ENCODE data around the gene PRSS12. TPM values are rescaled to one million over a fixed set of nuclear protein-coding genes. Genes with fewer than 3 reads are reported as not detected.

PRSS12 gene
- total and polyA plus RNA-seq, 11 donors: 0.01 to 0.14 (median 0.08) TPM; not detected in 8

DNA sequence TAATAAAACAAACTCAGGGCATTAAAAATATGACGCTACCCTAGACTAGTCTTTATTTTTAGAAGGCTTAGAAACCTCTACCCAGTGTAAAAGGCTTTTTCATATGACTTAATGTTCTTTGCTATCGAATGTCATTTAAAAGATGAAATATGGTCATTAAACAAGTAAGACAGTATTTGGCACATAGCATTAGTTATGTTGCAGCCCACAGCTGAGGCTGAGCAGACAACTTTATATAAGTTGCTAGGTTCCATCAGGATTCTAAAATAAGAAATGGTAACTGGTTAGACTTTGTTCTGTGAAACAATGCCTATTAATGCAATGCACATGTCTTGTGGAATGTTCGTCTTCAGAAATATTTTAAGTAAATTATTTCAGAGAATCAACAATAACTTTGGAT, 10.4 kb upstream of the PRSS12 start:
- H3K9me3 ChIP-seq: no peaks in the 10 kb centered on the region
- 71 to 84% (median 73%) methylated on average over 3 of the region's 3 CpGs for WGBS, 4 donors
- H3K27ac ChIP-seq: no peak overlapping the region
- DNase-seq (no peak), ATAC-seq (no peak)
- intact Hi-C loops (cut with DNase I): no loop called here
- no peak overlapping the region for H3K4me3 ChIP-seq
- no peaks in the 10 kb centered on the region for H3K4me1 ChIP-seq
- TF ChIP-seq POLR2A (IDR thresholded peaks at IDR 0.05): no peak
- TF ChIP-seq, protein P1, sequence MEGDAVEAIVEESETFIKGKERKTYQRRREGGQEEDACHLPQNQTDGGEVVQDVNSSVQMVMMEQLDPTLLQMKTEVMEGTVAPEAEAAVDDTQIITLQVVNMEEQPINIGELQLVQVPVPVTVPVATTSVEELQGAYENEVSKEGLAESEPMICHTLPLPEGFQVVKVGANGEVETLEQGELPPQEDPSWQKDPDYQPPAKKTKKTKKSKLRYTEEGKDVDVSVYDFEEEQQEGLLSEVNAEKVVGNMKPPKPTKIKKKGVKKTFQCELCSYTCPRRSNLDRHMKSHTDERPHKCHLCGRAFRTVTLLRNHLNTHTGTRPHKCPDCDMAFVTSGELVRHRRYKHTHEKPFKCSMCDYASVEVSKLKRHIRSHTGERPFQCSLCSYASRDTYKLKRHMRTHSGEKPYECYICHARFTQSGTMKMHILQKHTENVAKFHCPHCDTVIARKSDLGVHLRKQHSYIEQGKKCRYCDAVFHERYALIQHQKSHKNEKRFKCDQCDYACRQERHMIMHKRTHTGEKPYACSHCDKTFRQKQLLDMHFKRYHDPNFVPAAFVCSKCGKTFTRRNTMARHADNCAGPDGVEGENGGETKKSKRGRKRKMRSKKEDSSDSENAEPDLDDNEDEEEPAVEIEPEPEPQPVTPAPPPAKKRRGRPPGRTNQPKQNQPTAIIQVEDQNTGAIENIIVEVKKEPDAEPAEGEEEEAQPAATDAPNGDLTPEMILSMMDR (IDR thresholded peaks at IDR 0.05): no peak
- H3K36me3 ChIP-seq: no peaks in the 10 kb centered on the region
- peaks cover 0 to 7% (median 0%) of the 10 kb centered on the region in 9 donors for H3K27me3 ChIP-seq

DNA sequence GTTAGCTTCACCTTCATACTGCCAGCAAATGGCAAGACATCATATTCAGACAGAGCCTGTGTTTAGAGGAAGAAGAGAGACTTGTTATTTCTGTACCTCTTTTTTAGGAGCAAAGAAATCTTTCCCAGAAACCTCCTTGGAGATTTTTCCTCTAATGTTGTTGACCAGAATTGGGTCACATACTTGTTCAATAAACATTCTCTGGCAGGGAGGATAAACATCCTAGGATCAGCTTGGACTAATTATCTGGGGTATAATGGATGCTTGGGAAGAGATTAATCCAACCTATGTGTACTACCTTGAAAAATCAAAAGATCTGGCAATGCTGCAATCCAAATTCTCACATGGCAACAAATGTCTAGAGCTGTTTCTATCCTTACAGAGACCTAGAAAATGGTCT, 8.4 kb upstream of the PRSS12 start:
- intact Hi-C loops (cut with DNase I): no loop called here
- no peak for TF ChIP-seq POLR2A (IDR thresholded peaks at IDR 0.05)
- TF ChIP-seq, protein P1 (IDR thresholded peaks at IDR 0.05): no peak
- Histone ChIP-seq H3K9me3 (no peaks in the 10 kb centered on the region), H3K4me3 (no peak overlapping the region), H3K36me3 (no peaks in the 10 kb centered on the region), H3K27me3 (peaks cover 0 to 23% (median 5%) of the 10 kb centered on the region in 9 donors), H3K4me1 (no peaks in the 10 kb centered on the region), H3K27ac (no peak overlapping the region)
- ATAC-seq: no peak
- DNase-seq: no peak

DNA sequence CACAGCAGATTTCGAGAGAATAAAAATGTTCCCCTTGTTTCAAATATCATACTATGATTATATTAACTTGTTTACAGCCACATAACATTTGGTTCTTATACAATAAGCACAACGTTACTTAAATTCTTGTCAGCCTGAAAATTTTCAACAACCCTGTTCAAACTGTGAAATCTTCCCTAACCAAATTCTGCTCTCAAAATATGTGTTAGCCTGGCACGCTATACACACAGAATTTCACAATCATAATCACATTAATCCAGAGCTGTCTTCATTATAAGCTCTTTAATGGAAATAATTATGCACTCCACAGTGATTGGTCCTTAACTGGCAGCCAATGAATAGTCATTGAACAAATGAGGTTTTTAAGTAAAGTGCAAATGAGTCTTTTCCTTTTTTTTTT, 7.3 kb upstream of the PRSS12 start:
- no peaks in the 10 kb centered on the region for H3K4me1 ChIP-seq
- no peak overlapping the region for H3K27ac ChIP-seq
- intact Hi-C loops (cut with DNase I): no loop called here
- no peaks in the 10 kb centered on the region for H3K9me3 ChIP-seq
- DNase-seq: no peak
- no peaks in the 10 kb centered on the region for H3K36me3 ChIP-seq
- ATAC-seq: no peak
- TF ChIP-seq, protein P1 (IDR thresholded peaks at IDR 0.05): no peak
- no peak for TF ChIP-seq POLR2A (IDR thresholded peaks at IDR 0.05)
- H3K4me3 ChIP-seq: no peak overlapping the region
- peaks cover 4 to 32% (median 16%) of the 10 kb centered on the region in 9 donors for H3K27me3 ChIP-seq
- 87 to 90% (median 90%) methylated on average over 3 of the region's 3 CpGs for WGBS, 4 donors

DNA sequence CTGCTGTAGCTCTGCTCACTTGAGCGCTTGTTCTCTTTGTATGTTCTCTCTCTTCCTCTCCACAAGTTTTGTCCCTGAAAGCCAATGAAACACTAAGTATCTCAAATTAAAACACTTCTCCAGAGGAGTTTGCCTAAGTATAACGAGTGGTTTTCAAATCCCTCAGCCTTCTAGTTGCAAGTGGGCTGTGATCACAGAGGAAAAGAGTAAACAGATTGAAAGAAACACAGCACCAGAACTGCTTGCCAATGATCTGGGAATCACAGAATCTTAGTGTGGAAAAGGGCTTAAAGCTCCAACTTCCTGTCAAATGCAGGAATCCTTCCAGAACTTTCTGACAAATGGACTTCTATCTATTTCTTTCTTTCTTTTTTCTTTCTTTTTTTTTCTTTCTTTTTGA, 4.8 kb upstream of the PRSS12 start:
- peaks cover 21 to 56% (median 41%) of the 10 kb centered on the region in 9 donors for H3K27me3 ChIP-seq
- H3K36me3 ChIP-seq: no peaks in the 10 kb centered on the region

More for the DNA sequence above, 4.8 kb upstream of the PRSS12 start:
- DNase-seq: no peak
- H3K4me1 ChIP-seq: peaks cover 0 to 11% (median 5%) of the 10 kb centered on the region in 12 donors
- no peak for ATAC-seq
- intact Hi-C loops (cut with DNase I): no loop called here
- TF ChIP-seq, protein P1 (IDR thresholded peaks at IDR 0.05): no peak
- TF ChIP-seq POLR2A (IDR thresholded peaks at IDR 0.05): no peak
- H3K4me3 ChIP-seq: no peak overlapping the region
- no peak overlapping the region for H3K27ac ChIP-seq
- whole genome bisulfite sequencing, 4 donors: 66 to 73% (median 68%) methylated on average over 2 of the region's 2 CpGs
- H3K9me3 ChIP-seq: no peaks in the 10 kb centered on the region
